NCI-H446 treated with DMSO at 0.1 percent for 48 hours (cell line): Measurements from ENCODE around the gene SLCO2A1.

ENCODE experiments used
- DNase-seq: peaks from one replicate; lab custom pipeline; 2025; lab: John Stamatoyannopoulos, UW

SLCO2A1 gene

GRCh38 chr3:134060561-134061385 is 31.0 kb upstream of the SLCO2A1 start:
- no peak for DNase-seq

- DNase-seq, result no peak
Measured at GRCh38 chr3:134059671-134060560, 30.2 kb upstream of the SLCO2A1 start.

GRCh38 chr3:134059035-134059601 is 29.4 kb upstream of the SLCO2A1 start:
- no peak for DNase-seq

- no peak for DNase-seq
Measured at GRCh38 chr3:134057654-134058110, 28.0 kb upstream of the SLCO2A1 start.

GRCh38 chr3:134057006-134057653 is 27.4 kb upstream of the SLCO2A1 start:
- peak; percentile 3 for DNase-seq

- DNase-seq, result no peak
Measured at GRCh38 chr3:134056464-134056891, 26.8 kb upstream of the SLCO2A1 start.

GRCh38 chr3:134055661-134056060 is 25.9 kb upstream of the SLCO2A1 start:
- no peak for DNase-seq

- DNase-seq, result no peak
Measured at GRCh38 chr3:134054881-134055280, 25.2 kb upstream of the SLCO2A1 start.

GRCh38 chr3:134054231-134054630 is 24.5 kb upstream of the SLCO2A1 start:
- no peak for DNase-seq

- DNase-seq, result no peak
Measured at GRCh38 chr3:134052370-134052769, 22.6 kb upstream of the SLCO2A1 start.

- no peak for DNase-seq
Measured at GRCh38 chr3:134049676-134050075, 20.0 kb upstream of the SLCO2A1 start.

- no peak for DNase-seq
Measured at GRCh38 chr3:134048278-134048996, 18.7 kb upstream of the SLCO2A1 start.

GRCh38 chr3:134044459-134044858 is 14.7 kb upstream of the SLCO2A1 start:
- DNase-seq, result no peak

- DNase-seq, result no peak
Measured at GRCh38 chr3:134040066-134040465, 10.3 kb upstream of the SLCO2A1 start.

GRCh38 chr3:134039161-134039862 is 9.6 kb upstream of the SLCO2A1 start:
- DNase-seq, result no peak

- DNase-seq, result no peak
Measured at GRCh38 chr3:134038716-134039115, 9.0 kb upstream of the SLCO2A1 start.

- no peak for DNase-seq
Measured at GRCh38 chr3:134038071-134038491, 8.4 kb upstream of the SLCO2A1 start.

GRCh38 chr3:134037168-134037567 is 7.4 kb upstream of the SLCO2A1 start:
- DNase-seq, result no peak

- DNase-seq, result no peak
Measured at GRCh38 chr3:134036291-134036690, 6.6 kb upstream of the SLCO2A1 start.

GRCh38 chr3:134035836-134036235 is 6.1 kb upstream of the SLCO2A1 start:
- no peak for DNase-seq
